ENCODE measurements around the gene TMEM205.
"Not testable (repeated sequence)": the region's sequence is repeated elsewhere in the genome, so short reads cannot be mapped to it uniquely, and the experiment has no call there.

The TMEM205 gene

GRCh38 chr19:11346104-11346940 lies at the start of gene TMEM205, which contains the start of gene CCDC159:
TSS of gene TMEM205 (minus strand) at chr19:11346268. CDS start at chr19:11345619, 649 bp downstream.
TSS of gene CCDC159 (plus strand) at chr19:11346519. CDS start at chr19:11346607, 88 bp downstream.
- DNase-seq (ENCODE audit: low read depth in 2 of 2, low spot score in 1 of 2), result peak; percentile 92 to 98

GRCh38 chr19:11390933-11391680 lies 45.0 kb upstream of the TMEM205 start:
- DNase-seq (ENCODE audit: low read depth in 2 of 2, low spot score in 1 of 2), result no peak

GRCh38 chr19:11390359-11390758 lies 44.3 kb upstream of the TMEM205 start:
- no peak for DNase-seq (ENCODE audit: low read depth in 2 of 2, low spot score in 1 of 2)

GRCh38 chr19:11387162-11388034 lies 41.3 kb upstream of the TMEM205 start:
- no peak for DNase-seq (ENCODE audit: low read depth in 2 of 2, low spot score in 1 of 2)

- no peak for DNase-seq (ENCODE audit: low read depth in 2 of 2, low spot score in 1 of 2)
Measured at GRCh38 chr19:11384778-11385129, 38.7 kb upstream of the TMEM205 start.

GRCh38 chr19:11383706-11384048 lies 37.6 kb upstream of the TMEM205 start:
- no peak for DNase-seq (ENCODE audit: low read depth in 2 of 2, low spot score in 1 of 2)

GRCh38 chr19:11382898-11383705 lies 37.0 kb upstream of the TMEM205 start:
- DNase-seq (ENCODE audit: low read depth in 2 of 2, low spot score in 1 of 2), result no peak

- peak; percentile 82 to 93 for DNase-seq (ENCODE audit: low read depth in 2 of 2, low spot score in 1 of 2)
Measured at GRCh38 chr19:11380653-11381537, 34.8 kb upstream of the TMEM205 start.

GRCh38 chr19:11379857-11380350 lies 33.8 kb upstream of the TMEM205 start:
- no peak for DNase-seq (ENCODE audit: low read depth in 2 of 2, low spot score in 1 of 2)

GRCh38 chr19:11379269-11379845 lies 33.3 kb upstream of the TMEM205 start:
- DNase-seq (ENCODE audit: low read depth in 2 of 2, low spot score in 1 of 2), result not testable (repeated sequence)

GRCh38 chr19:11378319-11379189 lies 32.5 kb upstream of the TMEM205 start:
- DNase-seq (ENCODE audit: low read depth in 2 of 2, low spot score in 1 of 2), result no peak

GRCh38 chr19:11377756-11378155 lies 31.7 kb upstream of the TMEM205 start:
- DNase-seq (ENCODE audit: low read depth in 2 of 2, low spot score in 1 of 2), result no peak

GRCh38 chr19:11377237-11377636 lies 31.2 kb upstream of the TMEM205 start:
- no peak for DNase-seq (ENCODE audit: low read depth in 2 of 2, low spot score in 1 of 2)

- DNase-seq (ENCODE audit: low read depth in 2 of 2, low spot score in 1 of 2), result peak; percentile 17 to 44
Measured at GRCh38 chr19:11375143-11375948, 29.3 kb upstream of the TMEM205 start.

- peak; percentile 84 to 91 for DNase-seq (ENCODE audit: low read depth in 2 of 2, low spot score in 1 of 2)
Measured at GRCh38 chr19:11374433-11375142, 28.5 kb upstream of the TMEM205 start, which contains the start of gene SWSAP1. TSS of gene SWSAP1 (plus strand) at chr19:11374666. CDS start at chr19:11374681, 15 bp downstream.

- no peak for DNase-seq (ENCODE audit: low read depth in 2 of 2, low spot score in 1 of 2)
Measured at GRCh38 chr19:11373885-11374432, 27.9 kb upstream of the TMEM205 start.

All from stimulated activated CD8-positive, alpha-beta memory T cell treated with anti-CD3 and anti-CD28 coated beads, Interleukin-4, amount 100 ng/mL, for 1 hour (primary cell).